WERI-Rb-1 (cell line): ENCODE measurements around the gene GRK6.

Experiments used
- DNase-seq: peaks from one replicate; pipeline ENCODE4 v3.0.0-alpha.2; 2020
- H3K27ac ChIP-seq: fragments of 250-450 bp; sonication (Bioruptor Pico); 2 replicates; pipeline ENCODE4 v1.5.1; 2020; ENCODE audit warnings: mild to moderate bottlenecking, moderate library complexity
- H3K27me3 ChIP-seq: fragments of 250-450 bp; sonication (Bioruptor Pico); 2 replicates; pipeline ENCODE4 v1.5.1; 2021; ENCODE audit warnings: mild to moderate bottlenecking, low read depth, moderate library complexity; ENCODE audit not compliant: insufficient read depth, severe bottlenecking
- H3K36me3 ChIP-seq: fragments of 250-450 bp; sonication (Bioruptor Pico); 2 replicates; pipeline ENCODE4 v1.5.1; 2020; ENCODE audit warnings: mild to moderate bottlenecking, moderate library complexity
- H3K4me3 ChIP-seq: 2 replicates; pipeline ENCODE4 v1.5.1; 2011; ENCODE audit warnings: low read depth, mild to moderate bottlenecking, control low read depth, low read length
- H3K9me3 ChIP-seq: fragments of 250-450 bp; sonication (Bioruptor Pico); 2 replicates; pipeline ENCODE4 v1.5.1; 2021; ENCODE audit warnings: mild to moderate bottlenecking, moderate library complexity; ENCODE audit not compliant: severe bottlenecking
- CTCF ChIP-seq: IDR thresholded peaks from 2 replicates; pipeline ENCODE4 v1.5.1; 2011; ENCODE audit warnings: low read depth, mild to moderate bottlenecking, control low read depth, inconsistent platforms, low read length

The GRK6 gene

GRCh38 chr5:177444106-177445051, 17.9 kb downstream of the GRK6 start:
- TF ChIP-seq CTCF, result no peak
- no peak for DNase-seq
- H3K4me3 ChIP-seq, result no peak overlapping the region
- no peaks in the 10 kb centered on the region for H3K27me3 ChIP-seq
- no peaks in the 10 kb centered on the region for H3K9me3 ChIP-seq
- H3K36me3 ChIP-seq, result no peaks in the 10 kb centered on the region
- peak overlapping the region; percentile 48; the same call in 1 of the 2 replicates for H3K27ac ChIP-seq

GRCh38 chr5:177445052-177445916, 18.8 kb downstream of the GRK6 start:
- H3K4me3 ChIP-seq, result no peak overlapping the region
- no peak overlapping the region for H3K27ac ChIP-seq
- no peak for TF ChIP-seq CTCF
- DNase-seq, result no peak
- H3K27me3 ChIP-seq, result no peaks in the 10 kb centered on the region
- no peaks in the 10 kb centered on the region for H3K36me3 ChIP-seq
- no peaks in the 10 kb centered on the region for H3K9me3 ChIP-seq

- H3K4me3 ChIP-seq, result peak overlapping the region; percentile 37
- H3K9me3 ChIP-seq, result no peaks in the 10 kb centered on the region
- no peak overlapping the region for H3K27ac ChIP-seq
- H3K27me3 ChIP-seq, result no peaks in the 10 kb centered on the region
- no peak for TF ChIP-seq CTCF
- no peak for DNase-seq
- H3K36me3 ChIP-seq, result no peaks in the 10 kb centered on the region
Measured at GRCh38 chr5:177445917-177446199, 19.4 kb downstream of the GRK6 start.

- DNase-seq, result peak; percentile 56
- Histone ChIP-seq H3K27ac (peak within 1 kb of the TSS; percentile 28; the same call in 1 of the 2 replicates), H3K36me3 (no peaks in the 10 kb centered on the region), H3K27me3 (no peaks in the 10 kb centered on the region), H3K4me3 (peak within 1 kb of the TSS; percentile 37), H3K9me3 (no peaks in the 10 kb centered on the region)
- no peak for TF ChIP-seq CTCF
Measured at GRCh38 chr5:177446200-177447065, 20.0 kb downstream of the GRK6 start, which contains the start of gene PRR7. Gene PRR7 (plus strand): TSS chr5:177446814. CDS start chr5:177455068, 8,254 bp downstream.

- peak overlapping the region; percentile 37 for H3K4me3 ChIP-seq
- no peaks in the 10 kb centered on the region for H3K9me3 ChIP-seq
- peak; percentile 42 for DNase-seq
- TF ChIP-seq CTCF, result no peak
- H3K27me3 ChIP-seq, result no peaks in the 10 kb centered on the region
- H3K27ac ChIP-seq, result no peak overlapping the region
- H3K36me3 ChIP-seq, result no peaks in the 10 kb centered on the region
Measured at GRCh38 chr5:177447066-177447610, 20.7 kb downstream of the GRK6 start.
